Neural cell (in vitro differentiated cells): ENCODE results near the gene IRF4. TPM values are rescaled to one million over a fixed set of nuclear protein-coding genes. Genes with fewer than 3 reads are reported as not detected.

Experiments
- H2AFZ ChIP-seq: fragments of 200-600, 300-800 bp; sonication (generic), shearing (Covaris generic); 2 replicates; pipeline ENCODE4 v1.6.0; 2014; ENCODE audit warnings: low read depth, mild to moderate bottlenecking, antibody characterized with exemption, low read length, moderate library complexity
- H3F3A ChIP-seq: fragments of 200-600 bp; shearing (Covaris generic); 2 replicates; pipeline ENCODE4 v1.6.1; 2016; ENCODE audit warnings: mild to moderate bottlenecking, moderate library complexity, mixed read lengths, antibody characterized with exemption, low read length; ENCODE audit not compliant: insufficient read depth, poor library complexity, severe bottlenecking
- H3K27ac ChIP-seq: fragments of 200-600, 300-800 bp; sonication (generic), shearing (Covaris generic); 2 replicates; pipeline ENCODE4 v1.5.1; 2014; ENCODE audit warnings: mild to moderate bottlenecking, low read length, moderate library complexity
- H3K27me3 ChIP-seq: fragments of 300-800, 200-600 bp; sonication (generic), shearing (Covaris generic); 2 replicates; pipeline ENCODE4 v1.6.0; 2014; ENCODE audit warnings: mild to moderate bottlenecking, low read depth, low read length, moderate library complexity; ENCODE audit not compliant: insufficient read depth
- H3K36me3 ChIP-seq: fragments of 300-800, 200-600 bp; sonication (generic), shearing (Covaris generic); 2 replicates; pipeline ENCODE4 v1.5.1; 2014; ENCODE audit warnings: mild to moderate bottlenecking, antibody characterized with exemption, low read length, moderate library complexity; ENCODE audit not compliant: insufficient read depth
- H3K4me2 ChIP-seq: fragments of 300-800, 200-600 bp; sonication (generic), shearing (Covaris generic); 2 replicates; pipeline ENCODE4 v1.6.0; 2014; ENCODE audit warnings: mild to moderate bottlenecking, low read length
- H3K4me3 ChIP-seq: fragments of 300-800, 200-600 bp; sonication (generic), shearing (Covaris generic); 2 replicates; pipeline ENCODE4 v1.5.1; 2014; ENCODE audit warnings: mild to moderate bottlenecking, low read length, moderate library complexity
- H3K79me2 ChIP-seq: fragments of 200-600 bp; shearing (Covaris generic); replicated peaks from 2 replicates; pipeline ENCODE4 v1.6.0; 2014; ENCODE audit warnings: mild to moderate bottlenecking, low read length, moderate library complexity; ENCODE audit not compliant: insufficient read depth
- H3K9ac ChIP-seq: fragments of 300-800, 200-600 bp; sonication (generic), shearing (Covaris generic); 2 replicates; pipeline ENCODE4 v1.6.1; 2016; ENCODE audit warnings: mild to moderate bottlenecking, low read length, mixed read lengths
- H3K9me2 ChIP-seq: fragments of 200-600 bp; shearing (Covaris generic); 2 replicates; pipeline ENCODE4 v1.6.1; 2016; ENCODE audit warnings: mild to moderate bottlenecking, low read length, mixed read lengths; ENCODE audit not compliant: insufficient read depth
- H3K9me3 ChIP-seq: fragments of 200-600, 300-800 bp; sonication (generic), shearing (Covaris generic); 2 replicates; pipeline ENCODE4 v1.6.1; 2016; ENCODE audit warnings: mild to moderate bottlenecking, mixed run types, low read length, moderate library complexity, mixed read lengths
- H4K20me1 ChIP-seq: fragments of 200-600 bp; shearing (Covaris generic); 2 replicates; pipeline ENCODE4 v1.6.1; 2016; ENCODE audit warnings: mild to moderate bottlenecking, mixed run types; ENCODE audit not compliant: insufficient read depth
- EP300 ChIP-seq: fragments of 450-650 bp; conservative IDR thresholded peaks from 2 replicates; pipeline ENCODE4 v1.6.1; 2014; ENCODE audit warnings: antibody characterized with exemption, mild to moderate bottlenecking, moderate library complexity; ENCODE audit not compliant: poor library complexity, severe bottlenecking
- EZH2 ChIP-seq: fragments of 200-600, 300-800 bp; shearing (Covaris generic), sonication (generic); IDR thresholded peaks from 2 replicates; pipeline ENCODE4 v1.6.1; 2014; ENCODE audit warnings: antibody characterized with exemption, low read length, borderline replicate concordance, mild to moderate bottlenecking; ENCODE audit not compliant: insufficient read depth, poor library complexity, severe bottlenecking
- MXI1 ChIP-seq: fragments of 450-650 bp; conservative IDR thresholded peaks from 2 replicates; pipeline ENCODE4 v1.6.1; 2014; ENCODE audit warnings: antibody characterized with exemption, mild to moderate bottlenecking; ENCODE audit not compliant: poor library complexity, severe bottlenecking
- POLR2AphosphoS5 ChIP-seq: IDR thresholded peaks from 2 replicates; pipeline ENCODE4 v1.6.1; 2012
- RAD21 ChIP-seq: fragments of 450-650 bp; conservative IDR thresholded peaks from 2 replicates; pipeline ENCODE4 v1.6.1; 2014; ENCODE audit warnings: antibody characterized with exemption, mild to moderate bottlenecking, moderate library complexity
- SMC3 ChIP-seq: fragments of 450-650 bp; conservative IDR thresholded peaks from 2 replicates; pipeline ENCODE4 v1.6.1; 2014; ENCODE audit warnings: antibody characterized with exemption, mild to moderate bottlenecking, moderate library complexity; ENCODE audit not compliant: poor library complexity
- TAF1 ChIP-seq: IDR thresholded peaks from 2 replicates; pipeline ENCODE4 v1.6.1; 2012; ENCODE audit warnings: low read depth
- polyA plus RNA-seq: library from polyadenylated mRNA; depleted of rRNA; stranded (reverse); fragments of >200 nt; gene quantifications from 2 replicates; pipeline ENCODE4 v1.2.3, GENCODE V29; 2014
- TF ChIP-seq, protein P1 (sequence below): fragments of 450-650 bp; IDR thresholded peaks from 2 replicates; pipeline ENCODE4 v1.5.1; 2014; ENCODE audit warnings: antibody characterized with exemption, mild to moderate bottlenecking, moderate library complexity; ENCODE audit not compliant: poor library complexity, severe bottlenecking
- TF ChIP-seq, protein P2 (sequence below): IDR thresholded peaks from 2 replicates; pipeline ENCODE4 v1.6.1; 2012; ENCODE audit warnings: borderline replicate concordance

Gene IRF4
- polyA plus RNA-seq, 1 donor from 2014 or later: 0.05 TPM

DNA sequence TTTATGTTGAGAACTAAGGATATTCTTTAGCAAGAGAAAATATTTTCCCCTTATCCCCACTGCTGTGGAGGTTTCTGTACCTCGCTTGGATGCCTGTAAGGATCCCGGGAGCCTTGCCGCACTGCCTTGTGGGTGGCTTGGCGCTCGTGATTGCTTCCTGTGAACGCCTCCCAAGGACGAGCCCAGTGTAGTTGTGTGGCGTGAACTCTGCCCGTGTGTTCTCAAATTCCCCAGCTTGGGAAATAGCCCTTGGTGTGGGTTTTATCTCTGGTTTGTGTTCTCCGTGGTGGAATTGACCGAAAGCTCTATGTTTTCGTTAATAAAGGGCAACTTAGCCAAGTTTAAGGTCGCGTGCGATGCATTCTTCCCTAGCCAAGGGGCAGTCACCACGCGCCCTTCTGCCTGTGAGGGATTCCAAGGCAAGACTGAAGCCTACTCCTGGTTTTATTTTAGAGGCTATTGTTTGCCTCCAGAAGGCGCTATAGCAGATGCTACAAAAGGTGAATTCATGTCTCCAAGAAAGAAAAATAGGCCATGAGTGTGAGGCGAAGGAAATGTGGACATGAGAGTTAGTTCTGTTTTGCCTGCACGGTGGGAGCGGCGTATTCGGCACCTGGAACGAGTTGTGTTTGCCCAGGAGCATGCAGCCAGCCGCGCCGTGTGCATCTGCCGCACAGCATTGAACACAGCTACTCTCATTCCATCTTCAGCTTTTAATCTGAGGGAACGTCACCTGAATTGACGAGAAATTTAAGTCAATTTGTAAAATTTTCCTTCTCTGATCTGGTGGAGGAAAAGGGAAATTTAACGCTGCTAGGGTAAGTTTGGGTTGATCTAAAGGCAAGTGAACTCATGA is 40.3 kb upstream of the IRF4 start:
- Histone ChIP-seq H3K27ac (no peak overlapping the region), H3K4me3 (no peak overlapping the region), H2AFZ (no peak overlapping the region), H3K9me2 (no peaks in the 10 kb centered on the region), H3K9ac (no peak overlapping the region), H3K9me3 (no peaks in the 10 kb centered on the region), H3K4me2 (no peak overlapping the region), H3K27me3 (no peaks in the 10 kb centered on the region), H3K36me3 (no peaks in the 10 kb centered on the region), H3K79me2 (no peaks in the 10 kb centered on the region), H3F3A (no peaks in the 10 kb centered on the region), H4K20me1 (no peaks in the 10 kb centered on the region)
- TF ChIP-seq, protein P1, sequence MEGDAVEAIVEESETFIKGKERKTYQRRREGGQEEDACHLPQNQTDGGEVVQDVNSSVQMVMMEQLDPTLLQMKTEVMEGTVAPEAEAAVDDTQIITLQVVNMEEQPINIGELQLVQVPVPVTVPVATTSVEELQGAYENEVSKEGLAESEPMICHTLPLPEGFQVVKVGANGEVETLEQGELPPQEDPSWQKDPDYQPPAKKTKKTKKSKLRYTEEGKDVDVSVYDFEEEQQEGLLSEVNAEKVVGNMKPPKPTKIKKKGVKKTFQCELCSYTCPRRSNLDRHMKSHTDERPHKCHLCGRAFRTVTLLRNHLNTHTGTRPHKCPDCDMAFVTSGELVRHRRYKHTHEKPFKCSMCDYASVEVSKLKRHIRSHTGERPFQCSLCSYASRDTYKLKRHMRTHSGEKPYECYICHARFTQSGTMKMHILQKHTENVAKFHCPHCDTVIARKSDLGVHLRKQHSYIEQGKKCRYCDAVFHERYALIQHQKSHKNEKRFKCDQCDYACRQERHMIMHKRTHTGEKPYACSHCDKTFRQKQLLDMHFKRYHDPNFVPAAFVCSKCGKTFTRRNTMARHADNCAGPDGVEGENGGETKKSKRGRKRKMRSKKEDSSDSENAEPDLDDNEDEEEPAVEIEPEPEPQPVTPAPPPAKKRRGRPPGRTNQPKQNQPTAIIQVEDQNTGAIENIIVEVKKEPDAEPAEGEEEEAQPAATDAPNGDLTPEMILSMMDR: no peak
- no peak for TF ChIP-seq TAF1
- no peak for TF ChIP-seq SMC3
- TF ChIP-seq EZH2: no peak

DNA sequence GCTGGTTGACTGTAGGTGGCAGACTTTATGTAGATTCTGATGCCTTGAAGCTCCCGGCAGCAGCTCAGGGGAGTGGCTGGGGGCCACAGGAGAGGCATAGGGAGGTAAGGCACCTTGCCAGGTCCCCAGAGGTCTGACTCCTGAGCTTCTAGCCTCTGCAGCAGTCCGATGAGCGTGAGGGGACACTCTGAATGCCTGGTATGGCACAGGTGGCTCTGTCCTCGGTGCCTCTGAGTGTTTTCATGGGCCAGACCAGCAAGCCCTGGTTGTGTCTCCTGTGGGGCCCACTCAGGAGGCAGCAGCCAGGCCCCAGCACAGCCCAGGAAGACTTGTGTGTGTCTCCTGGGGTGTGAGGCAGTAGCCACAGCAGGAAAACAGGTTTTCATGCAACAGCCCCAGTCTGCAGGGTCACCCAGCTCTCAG is 39.7 kb upstream of the IRF4 start:
- H3K9me2 ChIP-seq: no peaks in the 10 kb centered on the region
- no peaks in the 10 kb centered on the region for H3K27me3 ChIP-seq
- no peaks in the 10 kb centered on the region for H3F3A ChIP-seq
- no peaks in the 10 kb centered on the region for H4K20me1 ChIP-seq
- no peaks in the 10 kb centered on the region for H3K9me3 ChIP-seq
- H3K36me3 ChIP-seq: no peaks in the 10 kb centered on the region
- H3K4me3 ChIP-seq: no peak overlapping the region
- H3K4me2 ChIP-seq: no peak overlapping the region
- no peak overlapping the region for H2AFZ ChIP-seq
- H3K79me2 ChIP-seq: no peaks in the 10 kb centered on the region
- no peak overlapping the region for H3K9ac ChIP-seq
- TF ChIP-seq, protein P1: no peak
- no peak for TF ChIP-seq EZH2
- TF ChIP-seq MXI1: no peak
- no peak for TF ChIP-seq POLR2AphosphoS5
- TF ChIP-seq SMC3: no peak
- TF ChIP-seq RAD21: no peak
- no peak for TF ChIP-seq EP300
- TF ChIP-seq TAF1: no peak
- TF ChIP-seq, protein P2, sequence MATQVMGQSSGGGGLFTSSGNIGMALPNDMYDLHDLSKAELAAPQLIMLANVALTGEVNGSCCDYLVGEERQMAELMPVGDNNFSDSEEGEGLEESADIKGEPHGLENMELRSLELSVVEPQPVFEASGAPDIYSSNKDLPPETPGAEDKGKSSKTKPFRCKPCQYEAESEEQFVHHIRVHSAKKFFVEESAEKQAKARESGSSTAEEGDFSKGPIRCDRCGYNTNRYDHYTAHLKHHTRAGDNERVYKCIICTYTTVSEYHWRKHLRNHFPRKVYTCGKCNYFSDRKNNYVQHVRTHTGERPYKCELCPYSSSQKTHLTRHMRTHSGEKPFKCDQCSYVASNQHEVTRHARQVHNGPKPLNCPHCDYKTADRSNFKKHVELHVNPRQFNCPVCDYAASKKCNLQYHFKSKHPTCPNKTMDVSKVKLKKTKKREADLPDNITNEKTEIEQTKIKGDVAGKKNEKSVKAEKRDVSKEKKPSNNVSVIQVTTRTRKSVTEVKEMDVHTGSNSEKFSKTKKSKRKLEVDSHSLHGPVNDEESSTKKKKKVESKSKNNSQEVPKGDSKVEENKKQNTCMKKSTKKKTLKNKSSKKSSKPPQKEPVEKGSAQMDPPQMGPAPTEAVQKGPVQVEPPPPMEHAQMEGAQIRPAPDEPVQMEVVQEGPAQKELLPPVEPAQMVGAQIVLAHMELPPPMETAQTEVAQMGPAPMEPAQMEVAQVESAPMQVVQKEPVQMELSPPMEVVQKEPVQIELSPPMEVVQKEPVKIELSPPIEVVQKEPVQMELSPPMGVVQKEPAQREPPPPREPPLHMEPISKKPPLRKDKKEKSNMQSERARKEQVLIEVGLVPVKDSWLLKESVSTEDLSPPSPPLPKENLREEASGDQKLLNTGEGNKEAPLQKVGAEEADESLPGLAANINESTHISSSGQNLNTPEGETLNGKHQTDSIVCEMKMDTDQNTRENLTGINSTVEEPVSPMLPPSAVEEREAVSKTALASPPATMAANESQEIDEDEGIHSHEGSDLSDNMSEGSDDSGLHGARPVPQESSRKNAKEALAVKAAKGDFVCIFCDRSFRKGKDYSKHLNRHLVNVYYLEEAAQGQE: no peak
- H3K27ac ChIP-seq: no peak overlapping the region
